HG02759 (cell line): ENCODE data around the gene RAE1.

Experiments used
- ATAC-seq: cut with Tn5 transposase; IDR thresholded peaks from one replicate; pipeline ENCODE4 v1.9.1; 2021; ENCODE audit warnings: mild to moderate bottlenecking, moderate library complexity; ENCODE audit not compliant: unreplicated experiment

Gene RAE1

GRCh38 chr20:57369596-57369995, 18.5 kb downstream of the RAE1 start:
- ATAC-seq, result no peak

DNA sequence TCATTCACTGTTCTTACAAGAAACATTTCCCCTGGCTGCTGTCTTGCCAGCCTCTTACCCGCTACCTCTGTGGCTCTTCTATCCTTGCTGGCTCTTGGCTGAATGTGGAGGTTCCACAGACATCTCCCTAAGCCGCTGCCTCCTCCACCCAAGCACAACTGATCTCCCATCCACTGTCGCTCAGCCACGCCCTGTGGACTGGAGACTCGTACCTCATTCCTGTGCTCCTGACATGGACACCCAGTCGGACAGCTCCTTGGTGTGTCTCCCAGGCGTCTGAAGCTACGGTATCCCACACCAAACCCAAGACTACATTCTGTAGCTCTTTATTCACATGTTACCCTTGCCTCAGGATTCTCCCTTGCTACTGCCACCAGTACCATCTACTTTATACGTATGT, 19.3 kb downstream of the RAE1 start:
- ATAC-seq, result no peak

- ATAC-seq, result no peak
These were observed 20.3 kb downstream of the RAE1 start for GRCh38 chr20:57371363-57371762.

DNA sequence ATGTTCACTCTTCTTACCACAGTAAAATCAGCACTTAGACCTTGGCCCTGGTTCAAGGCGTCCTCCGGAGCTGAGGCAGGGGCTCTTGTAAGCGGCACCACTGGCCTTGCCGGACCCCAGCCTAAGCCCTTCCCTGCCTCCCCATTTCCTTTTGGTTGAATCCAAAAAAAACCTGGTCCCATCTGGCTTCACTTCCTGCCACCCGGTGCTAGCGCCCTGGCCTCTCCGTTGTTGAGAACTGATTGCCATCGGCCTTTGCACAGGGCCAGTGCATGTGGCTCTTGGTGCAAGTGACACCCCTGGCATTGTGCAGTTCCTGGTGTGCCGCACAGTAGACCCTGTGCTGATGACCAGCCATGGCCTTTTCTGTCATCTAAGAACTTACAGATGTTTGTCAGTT, 21.1 kb downstream of the RAE1 start:
- no peak for ATAC-seq

GRCh38 chr20:57372581-57373350, 21.7 kb downstream of the RAE1 start:
- ATAC-seq, result no peak

DNA sequence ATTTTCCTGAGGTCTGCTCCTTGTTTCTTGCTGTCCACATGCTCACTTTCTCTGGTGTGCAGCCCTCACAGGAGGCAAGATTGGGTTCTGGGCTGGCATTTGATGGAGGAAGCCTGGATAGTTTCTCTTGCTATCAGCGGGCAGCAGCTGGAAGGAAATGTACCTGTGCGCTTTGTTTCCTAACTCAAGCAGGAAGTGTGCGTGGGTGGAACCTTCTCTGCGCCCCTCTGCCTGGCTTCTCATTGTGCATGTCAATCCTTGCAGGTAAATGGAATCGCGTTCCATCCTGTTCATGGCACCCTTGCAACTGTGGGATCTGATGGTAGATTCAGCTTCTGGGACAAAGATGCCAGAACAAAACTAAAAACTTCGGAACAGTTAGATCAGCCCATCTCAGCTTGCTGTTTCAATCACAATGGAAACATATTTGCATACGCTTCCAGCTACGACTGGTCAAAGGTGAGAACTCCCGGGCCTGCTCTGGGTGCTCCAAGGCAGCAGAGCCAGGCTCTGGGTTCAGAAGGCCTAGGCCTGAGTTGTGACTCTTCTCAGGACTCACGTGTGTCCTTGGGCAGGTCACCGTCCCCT, 23.4 kb downstream of the RAE1 start:
- ATAC-seq, result no peak

DNA sequence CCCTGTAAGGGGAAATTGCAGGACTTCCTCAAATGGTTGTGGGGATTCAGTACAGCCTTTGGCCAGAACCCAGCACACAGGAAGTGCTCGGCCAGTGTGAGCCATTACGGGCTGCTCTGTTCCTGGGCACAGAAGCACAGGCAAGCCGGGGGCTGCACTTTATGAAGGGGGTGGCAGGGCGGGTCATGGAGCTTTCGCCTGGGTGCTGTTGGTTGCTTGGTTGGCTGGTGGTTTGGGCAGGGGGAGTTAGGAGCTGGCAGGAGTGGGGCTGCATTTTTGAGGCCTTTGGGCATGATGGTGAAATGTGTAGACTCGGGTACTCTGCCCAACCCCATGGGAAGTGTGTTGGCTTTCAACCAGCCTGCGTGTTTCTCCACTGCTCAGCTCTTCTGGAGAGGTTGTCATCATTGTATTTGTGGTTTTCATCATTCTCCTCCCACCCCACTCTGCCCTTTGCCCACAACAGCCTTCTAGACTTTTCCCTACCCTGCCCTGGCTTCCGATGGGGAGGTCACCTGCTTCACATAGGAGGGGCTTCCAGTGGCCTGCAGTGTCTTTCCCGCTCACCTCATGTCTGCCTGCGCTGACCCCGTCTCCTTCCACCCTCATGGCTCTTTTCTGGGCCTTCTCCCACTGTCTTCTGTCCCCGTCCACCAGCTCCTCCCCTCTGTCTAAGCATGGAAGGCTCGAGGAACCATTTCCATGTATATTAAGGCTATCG, 24.0 kb downstream of the RAE1 start:
- no peak for ATAC-seq

DNA sequence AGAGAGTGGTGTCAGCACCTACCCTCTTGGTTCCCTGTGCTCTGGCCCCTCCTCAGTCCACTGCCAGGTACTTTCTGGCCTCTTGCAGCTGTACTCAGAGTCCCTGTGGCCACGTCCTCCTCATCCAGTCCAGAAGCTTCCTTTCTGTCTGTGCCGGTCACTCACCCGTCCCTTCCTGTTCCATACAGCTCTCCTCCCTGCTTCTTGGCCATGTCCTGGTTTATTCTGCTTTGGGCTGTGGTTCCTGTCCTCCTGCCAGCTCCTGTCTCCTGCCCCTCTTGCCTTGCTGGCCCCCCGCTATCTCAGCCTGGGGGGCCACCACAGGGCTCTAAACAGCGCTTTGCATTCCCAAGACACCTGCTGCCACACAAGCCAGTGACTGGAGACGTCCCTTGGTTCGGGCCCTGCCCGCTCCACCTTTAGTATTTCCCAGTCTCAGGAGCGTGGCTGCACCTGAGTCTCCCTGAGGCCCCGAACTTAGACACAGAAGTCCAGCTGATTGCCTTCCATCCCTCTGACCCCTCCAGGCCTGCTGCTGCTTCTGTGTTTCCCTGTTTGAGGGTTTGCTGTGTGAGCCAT, 24.7 kb downstream of the RAE1 start:
- no peak for ATAC-seq

DNA sequence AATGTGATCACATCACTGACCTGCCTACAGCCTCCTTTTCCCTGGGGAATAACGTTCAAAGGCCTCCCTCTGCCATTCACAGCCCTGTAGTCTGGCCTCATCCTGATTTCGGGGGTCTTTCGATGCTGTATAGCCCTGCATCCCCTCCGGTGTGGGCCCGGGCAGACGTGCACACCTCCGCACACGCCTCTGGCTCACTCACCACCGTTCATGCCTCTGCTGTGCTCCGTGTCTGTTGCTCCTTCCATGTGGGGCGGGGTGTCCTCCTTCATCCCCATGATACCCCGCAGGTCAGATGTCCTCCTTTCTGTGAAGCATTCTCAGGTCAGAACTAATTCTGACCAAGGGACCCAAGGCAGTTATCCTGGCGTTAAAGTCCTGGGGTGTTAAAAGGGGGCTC, 26.3 kb downstream of the RAE1 start:
- no peak for ATAC-seq

GRCh38 chr20:57378107-57378506, 27.1 kb downstream of the RAE1 start:
- no peak for ATAC-seq

DNA sequence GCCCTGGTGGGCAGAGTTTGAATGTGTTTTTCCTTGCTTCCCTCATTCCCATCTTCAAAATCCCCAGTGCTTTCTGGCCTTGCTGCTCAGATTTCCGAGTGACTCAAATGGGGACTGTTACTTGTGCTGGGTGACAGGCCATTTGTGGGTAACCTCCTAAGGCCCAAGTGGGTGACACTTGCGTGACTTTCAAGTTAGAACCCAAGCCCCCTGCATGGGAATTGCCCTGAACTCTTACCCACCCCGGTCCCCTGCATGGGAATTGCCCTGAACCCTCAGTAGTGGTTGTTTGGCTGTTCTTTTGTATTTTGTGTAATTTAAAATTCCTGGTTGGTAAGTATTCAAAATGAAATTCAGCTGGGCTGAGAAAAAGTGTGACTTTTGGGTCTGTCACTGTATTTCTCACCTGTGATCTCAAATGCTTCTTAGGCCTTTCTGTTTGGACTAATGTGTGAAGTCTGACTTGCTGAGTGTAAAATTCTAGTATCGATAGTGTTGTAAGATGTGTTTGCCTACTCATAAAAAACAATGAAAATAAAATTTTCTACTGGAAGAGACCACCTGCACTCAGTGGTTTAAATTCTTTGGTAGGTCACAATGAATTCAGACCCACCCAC, 27.7 kb downstream of the RAE1 start:
- no peak for ATAC-seq

- ATAC-seq, result no peak
These were observed 28.2 kb downstream of the RAE1 start for GRCh38 chr20:57379263-57379647.

- no peak for ATAC-seq
These were observed 29.2 kb downstream of the RAE1 start for GRCh38 chr20:57380081-57380750.

- no peak for ATAC-seq
These were observed 30.8 kb downstream of the RAE1 start for GRCh38 chr20:57381596-57382503.

DNA sequence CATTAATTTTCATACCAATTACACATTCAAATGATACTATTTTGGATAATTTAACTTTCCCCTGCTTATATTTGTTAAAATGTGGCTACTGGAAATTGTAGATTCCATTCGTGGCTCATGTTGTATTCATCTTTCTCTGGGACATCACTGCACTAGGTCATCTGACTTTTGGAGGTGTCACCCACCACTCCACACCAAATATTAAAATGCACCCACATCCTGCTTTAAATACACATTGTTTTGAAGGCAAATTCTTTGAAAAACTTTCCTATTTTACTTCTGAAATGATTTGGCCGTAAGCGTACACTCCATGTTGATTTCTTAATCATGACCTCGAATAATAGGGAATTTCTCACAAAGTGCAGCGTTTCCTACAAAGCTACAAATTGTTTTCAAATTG, 31.5 kb downstream of the RAE1 start:
- no peak for ATAC-seq

GRCh38 chr20:57383447-57384347, 32.6 kb downstream of the RAE1 start:
- ATAC-seq, result no peak

- ATAC-seq, result no peak
These were observed 33.4 kb downstream of the RAE1 start for GRCh38 chr20:57384486-57384885.

GRCh38 chr20:57384953-57385761, 34.1 kb downstream of the RAE1 start:
- no peak for ATAC-seq
